D721Med (cell line): ENCODE results near the gene PAPOLB.

Source experiments
- DNase-seq: peaks from one replicate; pipeline ENCODE4 v3.0.0; 2011; ENCODE audit warnings: low spot score; ENCODE audit not compliant: insufficient read length
- FAIRE-seq: peaks from 2 replicates; lab custom pipeline; 2011; peaks lifted over from hg19 to GRCh38; lab: Jason Lieb, UNC
- TF ChIP-seq, protein P1 (sequence below): IDR thresholded peaks from 2 replicates; pipeline ENCODE4 v1.5.1; 2012; ENCODE audit warnings: mild to moderate bottlenecking, control low read depth; ENCODE audit not compliant: insufficient read depth; ENCODE audit errors: missing control alignments

PAPOLB gene

DNA sequence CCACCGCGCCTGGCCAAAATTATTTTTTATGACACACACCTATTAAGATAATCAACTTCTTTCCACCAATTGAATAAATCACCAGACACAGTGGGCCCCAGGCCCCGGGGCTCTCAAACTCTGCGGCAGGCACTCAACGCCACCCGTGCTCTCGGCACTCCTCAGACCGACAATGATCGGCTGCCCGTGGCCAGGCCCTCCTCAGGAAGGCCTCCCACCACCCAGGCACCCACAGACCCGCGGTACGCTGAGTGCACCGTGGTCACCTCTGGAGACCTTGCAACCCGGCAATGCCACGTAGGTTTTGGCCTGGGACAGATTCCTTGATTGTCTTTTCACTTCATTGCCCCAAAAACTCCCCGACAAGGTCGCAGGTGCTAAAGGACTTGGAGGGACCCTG is 14.8 kb upstream of the PAPOLB start:
- no peak for FAIRE-seq
- TF ChIP-seq, protein P1, sequence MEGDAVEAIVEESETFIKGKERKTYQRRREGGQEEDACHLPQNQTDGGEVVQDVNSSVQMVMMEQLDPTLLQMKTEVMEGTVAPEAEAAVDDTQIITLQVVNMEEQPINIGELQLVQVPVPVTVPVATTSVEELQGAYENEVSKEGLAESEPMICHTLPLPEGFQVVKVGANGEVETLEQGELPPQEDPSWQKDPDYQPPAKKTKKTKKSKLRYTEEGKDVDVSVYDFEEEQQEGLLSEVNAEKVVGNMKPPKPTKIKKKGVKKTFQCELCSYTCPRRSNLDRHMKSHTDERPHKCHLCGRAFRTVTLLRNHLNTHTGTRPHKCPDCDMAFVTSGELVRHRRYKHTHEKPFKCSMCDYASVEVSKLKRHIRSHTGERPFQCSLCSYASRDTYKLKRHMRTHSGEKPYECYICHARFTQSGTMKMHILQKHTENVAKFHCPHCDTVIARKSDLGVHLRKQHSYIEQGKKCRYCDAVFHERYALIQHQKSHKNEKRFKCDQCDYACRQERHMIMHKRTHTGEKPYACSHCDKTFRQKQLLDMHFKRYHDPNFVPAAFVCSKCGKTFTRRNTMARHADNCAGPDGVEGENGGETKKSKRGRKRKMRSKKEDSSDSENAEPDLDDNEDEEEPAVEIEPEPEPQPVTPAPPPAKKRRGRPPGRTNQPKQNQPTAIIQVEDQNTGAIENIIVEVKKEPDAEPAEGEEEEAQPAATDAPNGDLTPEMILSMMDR = no peak
- DNase-seq = no peak

DNA sequence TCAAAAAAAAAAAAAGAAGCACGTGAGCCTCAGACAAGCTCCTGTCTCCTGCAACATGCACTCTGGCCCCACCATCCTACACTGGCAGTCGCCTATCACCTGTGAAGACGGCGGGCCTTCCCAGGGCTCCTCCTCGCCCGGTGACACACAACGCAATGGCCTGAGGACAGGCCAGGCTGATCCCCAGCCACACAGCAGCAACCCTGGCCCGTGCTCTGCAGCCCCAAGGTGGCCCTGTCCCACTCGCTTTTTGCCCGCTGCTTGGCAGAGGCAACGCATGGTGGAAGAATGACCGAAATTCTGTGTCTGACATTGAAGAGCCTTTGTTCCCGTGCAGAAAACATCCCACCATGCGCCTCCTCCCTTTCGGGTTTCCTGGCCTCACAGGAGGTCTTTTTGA is 13.6 kb upstream of the PAPOLB start:
- no peak for DNase-seq
- TF ChIP-seq, protein P1 = no peak
- no peak for FAIRE-seq

DNA sequence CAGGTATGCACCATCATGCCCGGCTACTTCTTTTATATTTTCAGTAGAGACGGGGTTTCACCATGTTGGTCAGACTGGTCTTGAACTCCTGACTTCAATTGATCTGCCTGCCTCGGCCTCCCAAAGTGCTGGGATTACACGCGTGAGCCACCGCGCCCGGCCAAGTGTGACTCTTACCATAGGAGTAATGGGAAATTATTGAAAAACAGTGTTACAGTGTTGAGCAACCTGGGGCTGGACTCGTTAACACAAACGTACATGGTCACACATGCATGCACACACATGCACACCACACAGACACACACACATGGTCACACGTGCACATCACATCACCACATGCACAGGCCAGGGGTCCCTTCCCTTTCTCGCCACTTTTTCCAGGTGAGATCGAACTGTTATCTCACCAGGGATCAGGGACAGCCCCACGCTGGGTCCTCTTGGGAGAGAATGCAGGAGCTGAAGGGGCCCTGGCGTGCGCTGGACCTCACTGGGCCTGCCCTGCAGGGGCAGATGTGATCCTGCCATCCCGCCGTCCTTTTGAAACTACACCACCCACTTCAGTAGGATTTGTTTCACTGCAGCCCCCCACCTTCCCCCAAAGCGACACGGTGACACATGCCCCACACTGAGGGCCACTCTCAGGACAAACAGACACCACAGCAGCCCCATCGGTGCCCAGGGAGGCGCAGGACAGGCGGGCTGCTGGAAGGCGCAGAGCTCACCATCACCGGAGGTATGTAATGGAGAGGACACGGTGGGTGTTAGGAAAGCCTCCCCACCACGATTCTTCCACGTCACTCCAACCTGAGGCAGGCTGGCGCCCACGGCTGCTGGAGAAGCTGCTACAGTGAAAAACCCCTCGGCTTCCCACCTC is 11.5 kb upstream of the PAPOLB start:
- DNase-seq (no peak), FAIRE-seq (no peak)
- TF ChIP-seq, protein P1 = no peak

DNA sequence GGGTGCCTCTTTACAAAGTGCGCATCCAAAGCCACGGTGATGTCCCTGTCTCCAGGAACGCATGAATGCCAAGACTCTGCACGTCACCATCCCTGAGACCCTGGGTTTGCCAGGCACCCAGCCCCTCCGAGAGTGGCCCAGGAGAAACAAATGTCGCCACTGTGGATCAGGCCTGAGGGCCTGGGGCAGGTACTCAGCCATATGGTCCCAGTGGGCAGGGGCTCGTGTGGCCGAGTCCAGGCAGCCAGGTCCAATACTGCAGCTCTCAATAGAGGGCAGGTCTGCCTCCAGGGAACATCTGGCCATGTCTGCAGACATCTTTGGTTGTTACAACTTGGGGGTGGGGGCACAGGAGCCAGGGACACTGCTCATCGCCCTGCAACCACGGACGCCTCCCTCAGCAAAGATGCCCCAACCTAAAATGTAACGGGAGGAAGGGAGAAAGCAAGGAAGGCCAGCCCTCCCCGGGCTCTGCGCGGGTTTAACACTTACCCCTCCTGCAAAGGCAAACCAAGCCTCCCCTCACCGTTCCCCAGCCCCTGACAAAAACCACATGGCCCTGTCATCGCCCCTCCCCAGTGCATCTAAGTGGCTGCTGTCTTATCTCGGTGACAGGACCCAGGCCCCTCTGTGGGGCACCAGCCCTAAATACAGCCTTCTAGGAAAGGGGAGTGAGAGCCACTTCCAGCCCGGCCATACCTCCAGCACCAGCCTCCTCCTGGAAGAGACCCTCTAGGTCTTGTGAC is 10.3 kb upstream of the PAPOLB start:
- no peak for DNase-seq
- TF ChIP-seq, protein P1 = no peak
- FAIRE-seq = no peak

DNA sequence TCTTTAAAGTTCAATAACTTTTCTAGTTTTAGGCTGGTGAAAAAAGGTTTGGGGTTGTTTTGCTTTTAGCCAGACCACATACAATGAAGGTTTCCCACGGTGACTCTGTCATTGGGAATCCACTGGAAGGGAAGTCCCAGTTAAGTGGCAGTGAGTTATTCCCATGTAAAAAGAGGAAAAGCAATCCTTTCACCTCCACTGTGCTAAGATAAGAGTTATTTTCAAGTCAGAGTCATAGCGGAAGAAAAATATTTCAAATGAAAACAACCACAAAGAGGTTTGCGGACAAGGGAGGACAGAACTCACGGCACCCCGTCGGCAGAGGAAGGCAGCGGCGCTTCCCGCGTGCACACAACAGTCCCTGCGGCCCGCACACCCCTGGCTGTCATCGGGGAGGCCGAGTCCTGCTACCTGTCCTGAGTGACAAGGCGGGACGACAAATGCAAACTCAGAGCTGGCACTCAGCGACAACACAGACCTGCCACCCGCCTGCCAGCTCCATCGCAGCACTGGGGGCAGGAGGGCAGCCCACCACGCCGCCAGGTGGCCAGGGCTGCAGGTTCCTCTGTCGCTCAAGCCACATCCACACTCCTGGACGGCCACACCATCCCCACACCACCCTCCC is 9.3 kb upstream of the PAPOLB start:
- FAIRE-seq = no peak
- TF ChIP-seq, protein P1 = no peak

DNA sequence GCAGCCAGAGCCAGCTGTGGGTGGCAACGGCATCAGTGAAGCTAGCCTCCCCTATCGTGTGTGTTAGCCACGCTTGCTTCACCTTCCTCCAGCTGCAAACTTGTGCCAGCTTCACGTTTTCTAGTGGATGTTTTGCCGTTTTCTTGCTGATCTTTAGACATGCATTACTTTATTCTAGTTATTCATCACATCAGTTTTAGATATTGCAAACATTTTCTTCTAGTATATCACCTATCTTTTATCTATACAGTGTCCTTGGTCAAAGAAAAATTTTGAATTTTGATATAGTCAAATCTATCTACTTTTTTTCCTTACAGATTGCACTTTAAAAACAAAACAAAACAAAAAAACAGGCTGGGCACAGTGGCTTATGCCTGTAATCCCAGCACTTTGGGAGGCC is 6.7 kb upstream of the PAPOLB start:
- TF ChIP-seq, protein P1 = no peak
- FAIRE-seq = no peak
- no peak for DNase-seq

More for the DNA sequence above, 9.3 kb upstream of the PAPOLB start:
- DNase-seq = no peak
